Neural cell (in vitro differentiated cells): ENCODE data around the gene DOK7.

ENCODE experiments used
- CTCF ChIP-seq: fragments of 450-650 bp; IDR thresholded peaks from 2 replicates; pipeline ENCODE4 v1.5.1; 2014; ENCODE audit warnings: antibody characterized with exemption, mild to moderate bottlenecking, moderate library complexity; ENCODE audit not compliant: poor library complexity, severe bottlenecking
- EP300 ChIP-seq: fragments of 450-650 bp; conservative IDR thresholded peaks from 2 replicates; pipeline ENCODE4 v1.6.1; 2014; ENCODE audit warnings: antibody characterized with exemption, mild to moderate bottlenecking, moderate library complexity; ENCODE audit not compliant: poor library complexity, severe bottlenecking
- EZH2 ChIP-seq: fragments of 200-600, 300-800 bp; shearing (Covaris generic), sonication (generic); IDR thresholded peaks from 2 replicates; pipeline ENCODE4 v1.6.1; 2014; ENCODE audit warnings: antibody characterized with exemption, low read length, borderline replicate concordance, mild to moderate bottlenecking; ENCODE audit not compliant: insufficient read depth, poor library complexity, severe bottlenecking

- TF ChIP-seq EZH2: no peak
- no peak for TF ChIP-seq CTCF
- no peak for TF ChIP-seq EP300
Measured at GRCh38 chr4:3520276-3520675, 57.2 kb downstream of the DOK7 start.
